Fibroblast of the conjunctiva (primary cell): ENCODE results near the gene OR51A4.
"Not testable (repeated sequence)": the region's sequence is repeated elsewhere in the genome, so short reads cannot be mapped to it uniquely, and the experiment has no call there.

Experiments used
- DNase-seq: peaks from one replicate; pipeline ENCODE4 v3.0.0-alpha.2; 2010; ENCODE audit warnings: low read depth

The OR51A4 gene

GRCh38 chr11:4947505-4947904 is at the start of gene OR51A4:
OR51A4 (minus strand) TSS chr11:4947605; CDS start chr11:4947100, 505 bp downstream.
- no peak for DNase-seq

- DNase-seq = no peak
Observed at GRCh38 chr11:4994551-4994950, 47.1 kb upstream of the OR51A4 start, which contains the start of gene OR51L1. OR51L1 (plus strand) TSS chr11:4994851; CDS start chr11:4998983, 4,132 bp downstream.

GRCh38 chr11:4991060-4991459 is 43.7 kb upstream of the OR51A4 start:
- DNase-seq = no peak

- DNase-seq = no peak
Observed at GRCh38 chr11:4983841-4984240, 36.4 kb upstream of the OR51A4 start.

- DNase-seq = no peak
Observed at GRCh38 chr11:4982678-4983077, 35.3 kb upstream of the OR51A4 start.

- DNase-seq = no peak
Observed at GRCh38 chr11:4979036-4979435, 31.6 kb upstream of the OR51A4 start.

- DNase-seq = no peak
Observed at GRCh38 chr11:4975436-4975835, 28.0 kb upstream of the OR51A4 start.

GRCh38 chr11:4962816-4963215 is 15.4 kb upstream of the OR51A4 start:
- no peak for DNase-seq

GRCh38 chr11:4960877-4961276 is 13.5 kb upstream of the OR51A4 start:
- DNase-seq = no peak

- no peak for DNase-seq
Observed at GRCh38 chr11:4957396-4957795, 10.0 kb upstream of the OR51A4 start.

GRCh38 chr11:4955613-4956012 is 8.2 kb upstream of the OR51A4 start, which contains the start of gene OR51A2:
OR51A2 (minus strand) TSS chr11:4955713; CDS start chr11:4955713, 0 bp downstream.
- DNase-seq = not testable (repeated sequence)

- no peak for DNase-seq
Observed at GRCh38 chr11:4936745-4937144, 10.7 kb downstream of the OR51A4 start.

GRCh38 chr11:4932751-4933150 is 14.7 kb downstream of the OR51A4 start:
- no peak for DNase-seq

GRCh38 chr11:4926608-4927007 is 20.8 kb downstream of the OR51A4 start:
- no peak for DNase-seq

- no peak for DNase-seq
Observed at GRCh38 chr11:4924239-4924638, 23.2 kb downstream of the OR51A4 start, which contains the start of gene OR51G1. OR51G1 (minus strand) TSS chr11:4924339; CDS start chr11:4924339, 0 bp downstream.

GRCh38 chr11:4922304-4922703 is 25.1 kb downstream of the OR51A4 start:
- no peak for DNase-seq

- no peak for DNase-seq
Observed at GRCh38 chr11:4921796-4922195, 25.6 kb downstream of the OR51A4 start.

- no peak for DNase-seq
Observed at GRCh38 chr11:4919250-4919649, 28.2 kb downstream of the OR51A4 start, which contains the start of gene OR51G2. OR51G2 (minus strand) TSS chr11:4919350; CDS start chr11:4915663, 3,687 bp downstream.

- no peak for DNase-seq
Observed at GRCh38 chr11:4916581-4916980, 30.8 kb downstream of the OR51A4 start.

GRCh38 chr11:4903484-4903883 is 43.9 kb downstream of the OR51A4 start, which contains the start of gene OR51A7:
OR51A7 (plus strand) TSS chr11:4903783; CDS start chr11:4907370, 3,587 bp downstream.
- DNase-seq = no peak
